Uterus (tissue), 4 donors: ENCODE measurements around the gene SBF2. TPM values are rescaled to one million over a fixed set of nuclear protein-coding genes. Genes with fewer than 3 reads are reported as not detected.

ENCODE experiments used
- DNase-seq, 2 donors: peaks; one replicate each; pipeline ENCODE4 v3.0.0-alpha.2; 2019 to 2020
- H3K27ac ChIP-seq, 2 donors: fragments of 200-600 bp; sonication (generic); 1 replicate in 1 of 2; 2 replicates in 1 of 2; pipeline ENCODE4 v1.5.1; 2016 to 2018
- H3K27me3 ChIP-seq, 2 donors: fragments of 200-600 bp; sonication (generic); one replicate each; pipeline ENCODE4 v1.5.1; 2018 to 2019; ENCODE audit warnings: control low read depth in 1 of 2
- H3K36me3 ChIP-seq, 2 donors: fragments of 200-600 bp; sonication (generic); one replicate each; pipeline ENCODE4 v1.5.1; 2019; ENCODE audit warnings: control low read depth in 1 of 2
- H3K4me1 ChIP-seq, 2 donors: fragments of 200-600 bp; sonication (generic); one replicate each; pipeline ENCODE4 v1.5.1; 2018 to 2019; ENCODE audit warnings: control low read depth in 1 of 2
- H3K4me3 ChIP-seq, 2 donors: fragments of 200-600 bp; sonication (generic); 1 replicate in 1 of 2; 2 replicates in 1 of 2; pipeline ENCODE4 v1.5.1; 2018 to 2019; ENCODE audit warnings: mild to moderate bottlenecking in 1 of 2
- H3K9me3 ChIP-seq, 2 donors: fragments of 200-600 bp; sonication (generic); one replicate each; pipeline ENCODE4 v1.5.1; 2019; ENCODE audit warnings: control low read depth in 1 of 2
- CTCF ChIP-seq, 4 experiments: fragments of 200-600 bp in 2 of 4; fragments of 450-650 bp in 2 of 4; sonication (generic) in 2 of 4; IDR thresholded peaks; one replicate each; pipeline ENCODE4 v1.5.1; 2016 to 2019; ENCODE audit warnings: antibody characterized with exemption in 4 of 4, mild to moderate bottlenecking in 2 of 4, moderate library complexity in 1 of 4
- POLR2A ChIP-seq, 2 donors: fragments of 450-650 bp; IDR thresholded peaks; one replicate each; pipeline ENCODE4 v1.6.1; 2016; ENCODE audit warnings: antibody characterized with exemption in 2 of 2, mild to moderate bottlenecking in 1 of 2, moderate library complexity in 1 of 2
- intact Hi-C: fragments of 100-400 bp; cut with DNase I; formaldehyde crosslinking; loops from one replicate; pipeline ENCODE4 v1.15.1; 2023; ENCODE audit warnings: low total_unique reads
- total RNA-seq, 4 donors: library from RNA; depleted of rRNA in 3 of 4; stranded (reverse); fragments of >200 nt in 3 of 4; gene quantifications; one replicate each; pipeline versions ENCODE4 v1.1.0 to v1.2.4, GENCODE V29; 2014 to 2023
- donor health status: DM: yes; HTN: yes; CAD: no.

The SBF2 gene
- total RNA-seq, 4 donors from 2014 or later, result 45.0 to 202 (median 98.0) TPM

DNA sequence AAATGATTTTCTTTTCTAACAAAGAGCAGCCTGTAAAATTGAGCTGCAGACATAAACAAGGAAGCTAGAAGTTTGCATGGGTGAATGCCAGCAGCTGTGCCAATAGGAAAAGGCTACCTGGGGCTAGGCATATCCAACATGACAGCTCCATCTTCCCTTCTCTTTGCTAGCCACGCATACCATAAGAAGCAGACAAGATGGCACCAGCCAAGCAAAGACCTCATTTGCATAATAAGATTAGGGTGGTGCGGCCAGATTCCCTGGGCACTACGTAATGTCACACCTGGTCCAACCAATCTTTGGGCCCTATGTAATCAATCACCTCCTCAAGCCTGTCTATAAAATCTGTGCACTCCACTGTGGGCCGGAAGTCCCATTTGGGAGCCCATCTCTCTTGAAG lies 521.8 kb downstream of the SBF2 start:
- Histone ChIP-seq H3K9me3 (no peaks in the 10 kb centered on the region), H3K27me3 (no peaks in the 10 kb centered on the region), H3K4me3 (no peak overlapping the region), H3K27ac (no peak overlapping the region), H3K4me1 (no peaks in the 10 kb centered on the region), H3K36me3 (no peaks in the 10 kb centered on the region)
- intact Hi-C loops, result no loop called here
- TF ChIP-seq POLR2A (IDR thresholded peaks at IDR 0.05) (no peak), CTCF (IDR thresholded peaks at IDR 0.05) (no peak)
- no peak for DNase-seq

GRCh38 chr11:9771071-9771511 lies 522.9 kb downstream of the SBF2 start:
- Histone ChIP-seq H3K27ac (no peak overlapping the region), H3K27me3 (no peaks in the 10 kb centered on the region), H3K4me3 (no peak overlapping the region), H3K4me1 (no peaks in the 10 kb centered on the region), H3K36me3 (no peaks in the 10 kb centered on the region), H3K9me3 (no peaks in the 10 kb centered on the region)
- TF ChIP-seq CTCF (IDR thresholded peaks at IDR 0.05) (no peak), POLR2A (IDR thresholded peaks at IDR 0.05) (no peak)
- intact Hi-C loops, result no loop called here
- no peak for DNase-seq

DNA sequence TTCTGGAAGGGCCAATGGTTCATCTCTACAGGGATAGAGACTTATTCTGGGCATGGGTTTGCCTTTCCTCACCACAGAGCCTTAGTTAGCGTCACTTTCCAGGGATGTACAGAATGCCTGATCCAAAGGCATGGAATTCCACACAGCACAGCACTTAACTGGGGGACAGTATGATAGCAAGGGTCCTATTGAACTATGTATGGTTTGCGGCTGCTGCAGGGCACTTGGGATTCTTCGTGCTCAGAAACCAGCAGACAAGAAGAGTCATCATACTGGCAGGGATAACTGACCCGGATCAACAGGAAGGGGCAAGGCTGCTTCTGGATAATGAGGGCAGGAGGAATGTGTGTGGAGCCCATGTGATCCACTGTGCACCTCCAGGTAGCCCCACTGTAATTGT lies 524.4 kb downstream of the SBF2 start:
- Histone ChIP-seq H3K36me3 (no peaks in the 10 kb centered on the region), H3K27me3 (no peaks in the 10 kb centered on the region), H3K4me3 (no peak overlapping the region), H3K4me1 (no peaks in the 10 kb centered on the region), H3K9me3 (no peaks in the 10 kb centered on the region), H3K27ac (no peak overlapping the region)
- TF ChIP-seq POLR2A (IDR thresholded peaks at IDR 0.05), result no peak
- no peak for TF ChIP-seq CTCF (IDR thresholded peaks at IDR 0.05)
- intact Hi-C loops, result no loop called here
- no peak for DNase-seq

- TF ChIP-seq CTCF (IDR thresholded peaks at IDR 0.05) (no peak), POLR2A (IDR thresholded peaks at IDR 0.05) (no peak)
- peak overlapping the region; percentile 67 to 86 for H3K27ac ChIP-seq
- no peaks in the 10 kb centered on the region for H3K36me3 ChIP-seq
- H3K9me3 ChIP-seq, result no peaks in the 10 kb centered on the region
- intact Hi-C loops, result no loop called here
- peak; percentile 57 to 68 for DNase-seq
- no peak overlapping the region for H3K4me3 ChIP-seq
- H3K4me1 ChIP-seq, result no peaks in the 10 kb centered on the region
- no peaks in the 10 kb centered on the region for H3K27me3 ChIP-seq
Measured at GRCh38 chr11:9765320-9766101, 528.5 kb downstream of the SBF2 start.

- TF ChIP-seq POLR2A (IDR thresholded peaks at IDR 0.05) (no peak), CTCF (IDR thresholded peaks at IDR 0.05) (no peak)
- no peak for DNase-seq
- no peak overlapping the region for H3K27ac ChIP-seq
- no peaks in the 10 kb centered on the region for H3K36me3 ChIP-seq
- peaks cover 4 to 9% of the 10 kb centered on the region in 2 donors for H3K4me1 ChIP-seq
- H3K4me3 ChIP-seq, result no peak overlapping the region
- H3K9me3 ChIP-seq, result no peaks in the 10 kb centered on the region
- intact Hi-C loops, result no loop called here
- no peaks in the 10 kb centered on the region for H3K27me3 ChIP-seq
Measured at GRCh38 chr11:9763301-9763700, 530.7 kb downstream of the SBF2 start.
